SK-N-SH (cell line): ENCODE measurements around the gene TLDC2. TPM values are rescaled to one million over a fixed set of nuclear protein-coding genes. Genes with fewer than 3 reads are reported as not detected.

Experiments used
- CTCF ChIA-PET: fragments of 300-600, 350-600 bp; formaldehyde crosslinking; extraction: SDS; loops from one replicate; lab custom pipeline; 2021; lab: Yijun Ruan, JAX
- POLR2A ChIA-PET: fragments of 350-600 bp; sonication (Branson Sonifier 250); formaldehyde crosslinking; extraction: SDS; loops from one replicate; lab custom pipeline; 2020; ENCODE audit warnings: antibody characterized with exemption, inconsistent platforms; lab: Yijun Ruan, JAX
- DNase-seq: peaks from one replicate; pipeline ENCODE4 v3.0.0; 2012
- H2AFZ ChIP-seq: fragments of 200-600 bp; sonication (generic); 2 replicates; pipeline ENCODE4 v1.8.1; 2016; ENCODE audit warnings: antibody characterized with exemption, mild to moderate bottlenecking, low read depth
- H3F3A ChIP-seq: fragments of 200-600 bp; sonication (generic); replicated peaks from 2 replicates; pipeline ENCODE3; 2016; ENCODE audit warnings: antibody characterized with exemption, mild to moderate bottlenecking; ENCODE audit not compliant: insufficient read depth
- H3K27ac ChIP-seq, 2 experiments: fragments of 200-500 bp in 1 of 2; fragments of 200-600 bp in 1 of 2; sonication (Bioruptor generic) in 1 of 2; sonication (generic), shearing (Covaris generic) in 1 of 2; 2 replicates each; pipeline versions ENCODE4 v1.5.1 to v1.6.1; 2014 to 2016; ENCODE audit warnings: low read depth in 2 of 2, inconsistent platforms in 1 of 2, low read length in 1 of 2, mild to moderate bottlenecking in 1 of 2, mixed read lengths in 1 of 2
- H3K27me3 ChIP-seq: fragments of 200-600 bp; sonication (generic), shearing (Covaris generic); 2 replicates; pipeline ENCODE4 v1.6.1; 2016; ENCODE audit warnings: mixed run types; ENCODE audit not compliant: insufficient read depth
- H3K36me3 ChIP-seq, 2 experiments: fragments of 200-500 bp in 1 of 2; fragments of 200-600 bp in 1 of 2; sonication (Bioruptor generic) in 1 of 2; sonication (generic) in 1 of 2; replicated peaks in 1 of 2; 2 replicates each; pipeline versions ENCODE3 to v1.5.1; 2014 to 2016; ENCODE audit warnings: low read length in 1 of 2, mild to moderate bottlenecking in 1 of 2; ENCODE audit not compliant: insufficient read depth in 2 of 2, control insufficient read depth in 1 of 2
- H3K4me1 ChIP-seq, 2 experiments: fragments of 200-500 bp in 1 of 2; fragments of 200-600 bp in 1 of 2; sonication (Bioruptor generic) in 1 of 2; sonication (generic), shearing (Covaris generic) in 1 of 2; 2 replicates each; pipeline versions ENCODE4 v1.5.1 to v1.6.1; 2014 to 2016; ENCODE audit warnings: low read depth in 1 of 2, low read length in 1 of 2, mixed run types in 1 of 2; ENCODE audit not compliant: insufficient read depth in 2 of 2, control insufficient read depth in 1 of 2
- H3K4me2 ChIP-seq: fragments of 200-600 bp; sonication (generic), shearing (Covaris generic); 2 replicates; pipeline ENCODE4 v1.6.1; 2017; ENCODE audit warnings: mixed run types
- H3K4me3 ChIP-seq, 2 experiments: fragments of 200-500 bp in 1 of 2; fragments of 200-600 bp in 1 of 2; sonication (Bioruptor generic) in 1 of 2; sonication (generic), shearing (Covaris generic) in 1 of 2; 2 replicates each; pipeline versions ENCODE4 v1.5.1 to v1.8.1; 2014 to 2016; ENCODE audit warnings: low read depth in 2 of 2, inconsistent platforms in 1 of 2, low read length in 1 of 2, mild to moderate bottlenecking in 1 of 2, mixed read lengths in 1 of 2, moderate library complexity in 1 of 2
- H3K79me2 ChIP-seq: fragments of 200-600 bp; sonication (generic); 2 replicates; pipeline ENCODE4 v1.8.1; 2017; ENCODE audit warnings: mild to moderate bottlenecking; ENCODE audit not compliant: insufficient read depth
- H3K9ac ChIP-seq: fragments of 200-600 bp; sonication (generic); 2 replicates; pipeline ENCODE4 v1.6.1; 2017; ENCODE audit warnings: mixed run types
- H3K9me2 ChIP-seq: fragments of 200-600 bp; sonication (generic); 2 replicates; pipeline ENCODE4 v1.6.1; 2017; ENCODE audit warnings: mixed run types
- H3K9me3 ChIP-seq: fragments of 200-600 bp; sonication (generic); 2 replicates; pipeline ENCODE4 v1.6.1; 2017; ENCODE audit warnings: mixed run types, mild to moderate bottlenecking, moderate library complexity
- H4K20me1 ChIP-seq: fragments of 200-600 bp; sonication (generic); 2 replicates; pipeline ENCODE4 v1.6.1; 2017; ENCODE audit warnings: mild to moderate bottlenecking, mixed run types; ENCODE audit not compliant: insufficient read depth
- EZH2phosphoT487 ChIP-seq: fragments of 200-600 bp; sonication (generic); IDR thresholded peaks from 2 replicates; pipeline ENCODE4 v1.6.1; 2017; ENCODE audit warnings: low read depth, mixed run types, mild to moderate bottlenecking, antibody characterized with exemption, moderate library complexity, borderline replicate concordance
- FOSL2 ChIP-seq: IDR thresholded peaks from 2 replicates; pipeline ENCODE4 v1.4.0; 2012; ENCODE audit warnings: low read depth, mild to moderate bottlenecking, moderate library complexity, borderline replicate concordance
- GABPA ChIP-seq: IDR thresholded peaks from 2 replicates; pipeline ENCODE4 v1.4.0; 2012; ENCODE audit warnings: low read depth, mild to moderate bottlenecking
- MAX ChIP-seq: IDR thresholded peaks from 2 replicates; pipeline ENCODE4 v1.4.0; 2012; ENCODE audit warnings: low read depth
- MXI1 ChIP-seq: IDR thresholded peaks from 2 replicates; pipeline ENCODE4 v1.6.1; 2012; ENCODE audit warnings: mild to moderate bottlenecking, low read depth, low read length, improper control_type of control experiment
- NFIC ChIP-seq: IDR thresholded peaks from 2 replicates; pipeline ENCODE4 v1.4.0; 2012; ENCODE audit warnings: borderline replicate concordance
- NRF1 ChIP-seq: IDR thresholded peaks from 2 replicates; pipeline ENCODE4 v1.6.1; 2012; ENCODE audit warnings: low read depth, mild to moderate bottlenecking, low read length
- RFX5 ChIP-seq: IDR thresholded peaks from 2 replicates; pipeline ENCODE4 v1.6.1; 2012; ENCODE audit warnings: mild to moderate bottlenecking, improper control_type of control experiment, low read length
- SIN3A ChIP-seq: IDR thresholded peaks from 2 replicates; pipeline ENCODE4 v1.6.1; 2012; ENCODE audit warnings: low read depth, mild to moderate bottlenecking, low read length, moderate library complexity, borderline replicate concordance
- TCF12 ChIP-seq: IDR thresholded peaks from 2 replicates; pipeline ENCODE4 v1.4.0; 2012
- TEAD4 ChIP-seq: IDR thresholded peaks from 2 replicates; pipeline ENCODE4 v1.4.0; 2012; ENCODE audit warnings: mild to moderate bottlenecking, borderline replicate concordance; ENCODE audit not compliant: insufficient read depth
- USF1 ChIP-seq: IDR thresholded peaks from 2 replicates; pipeline ENCODE4 v1.4.0; 2012; ENCODE audit warnings: low read depth, borderline replicate concordance
- YY1 ChIP-seq: IDR thresholded peaks from 2 replicates; pipeline ENCODE4 v1.4.0; 2012; ENCODE audit warnings: low read depth, mild to moderate bottlenecking
- WGBS: methylation state at CpG from one replicate; pipeline ENCODE4 v1.1.6; 2017; ENCODE audit warnings: low lambda C conversion rate; 5-methylcytosine and 5-hydroxymethylcytosine counted together
- polyA plus RNA-seq, 3 experiments: library from polyadenylated mRNA; depleted of rRNA; stranded (reverse); fragments of >200 nt; gene quantifications; 2 replicates each; pipeline ENCODE4 v1.2.3, GENCODE V29; 2012
- TF ChIP-seq, protein P1 (sequence below): IDR thresholded peaks from 2 replicates; pipeline ENCODE4 v1.6.1; 2012; ENCODE audit warnings: mild to moderate bottlenecking, low read depth, low read length, moderate library complexity
- TF ChIP-seq, protein P2 (sequence below): IDR thresholded peaks from 2 replicates; pipeline ENCODE4 v1.4.0; 2012; ENCODE audit warnings: low read depth, borderline replicate concordance
- TF ChIP-seq, protein P3 (sequence below): fragments of 150-350 bp; IDR thresholded peaks from 2 replicates; pipeline ENCODE4 v1.6.1; 2016; ENCODE audit warnings: mild to moderate bottlenecking, low read depth, low read length
- TF ChIP-seq, protein P4 (sequence below): fragments of 200-600 bp; sonication (generic); IDR thresholded peaks from 2 replicates; pipeline ENCODE4 v1.6.1; 2017; ENCODE audit warnings: antibody characterized with exemption, mild to moderate bottlenecking, moderate library complexity

The TLDC2 gene
- polyA plus RNA-seq, 1 of the 3 experiments (the other 2 are of a cell fraction): 0.02 TPM

- ChIA-PET CTCF (interaction anchor here (0.7 to 2.8 kb wide), 3 partner anchors 9 to 717 kb away, joined by 3 to 11 read pairs (median 3); partner anchors contain the start of gene DSN1), POLR2A (no interaction called here)
- Histone ChIP-seq H3K4me3 (no peak overlapping the region), H3F3A (peaks cover 14% of the 10 kb centered on the region), H2AFZ (no peak overlapping the region), H4K20me1 (no peaks in the 10 kb centered on the region), H3K9ac (no peak overlapping the region), H3K27me3 (no peaks in the 10 kb centered on the region), H3K79me2 (no peaks in the 10 kb centered on the region), H3K4me2 (no peak overlapping the region), H3K4me1 (no peaks in the 10 kb centered on the region), H3K36me3 (no peaks in the 10 kb centered on the region), H3K9me3 (no peaks in the 10 kb centered on the region), H3K27ac (no peak overlapping the region), H3K9me2 (no peaks in the 10 kb centered on the region)
- no peak for TF ChIP-seq EZH2phosphoT487
- TF ChIP-seq, protein P1, sequence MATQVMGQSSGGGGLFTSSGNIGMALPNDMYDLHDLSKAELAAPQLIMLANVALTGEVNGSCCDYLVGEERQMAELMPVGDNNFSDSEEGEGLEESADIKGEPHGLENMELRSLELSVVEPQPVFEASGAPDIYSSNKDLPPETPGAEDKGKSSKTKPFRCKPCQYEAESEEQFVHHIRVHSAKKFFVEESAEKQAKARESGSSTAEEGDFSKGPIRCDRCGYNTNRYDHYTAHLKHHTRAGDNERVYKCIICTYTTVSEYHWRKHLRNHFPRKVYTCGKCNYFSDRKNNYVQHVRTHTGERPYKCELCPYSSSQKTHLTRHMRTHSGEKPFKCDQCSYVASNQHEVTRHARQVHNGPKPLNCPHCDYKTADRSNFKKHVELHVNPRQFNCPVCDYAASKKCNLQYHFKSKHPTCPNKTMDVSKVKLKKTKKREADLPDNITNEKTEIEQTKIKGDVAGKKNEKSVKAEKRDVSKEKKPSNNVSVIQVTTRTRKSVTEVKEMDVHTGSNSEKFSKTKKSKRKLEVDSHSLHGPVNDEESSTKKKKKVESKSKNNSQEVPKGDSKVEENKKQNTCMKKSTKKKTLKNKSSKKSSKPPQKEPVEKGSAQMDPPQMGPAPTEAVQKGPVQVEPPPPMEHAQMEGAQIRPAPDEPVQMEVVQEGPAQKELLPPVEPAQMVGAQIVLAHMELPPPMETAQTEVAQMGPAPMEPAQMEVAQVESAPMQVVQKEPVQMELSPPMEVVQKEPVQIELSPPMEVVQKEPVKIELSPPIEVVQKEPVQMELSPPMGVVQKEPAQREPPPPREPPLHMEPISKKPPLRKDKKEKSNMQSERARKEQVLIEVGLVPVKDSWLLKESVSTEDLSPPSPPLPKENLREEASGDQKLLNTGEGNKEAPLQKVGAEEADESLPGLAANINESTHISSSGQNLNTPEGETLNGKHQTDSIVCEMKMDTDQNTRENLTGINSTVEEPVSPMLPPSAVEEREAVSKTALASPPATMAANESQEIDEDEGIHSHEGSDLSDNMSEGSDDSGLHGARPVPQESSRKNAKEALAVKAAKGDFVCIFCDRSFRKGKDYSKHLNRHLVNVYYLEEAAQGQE: no peak
- TF ChIP-seq, protein P2, sequence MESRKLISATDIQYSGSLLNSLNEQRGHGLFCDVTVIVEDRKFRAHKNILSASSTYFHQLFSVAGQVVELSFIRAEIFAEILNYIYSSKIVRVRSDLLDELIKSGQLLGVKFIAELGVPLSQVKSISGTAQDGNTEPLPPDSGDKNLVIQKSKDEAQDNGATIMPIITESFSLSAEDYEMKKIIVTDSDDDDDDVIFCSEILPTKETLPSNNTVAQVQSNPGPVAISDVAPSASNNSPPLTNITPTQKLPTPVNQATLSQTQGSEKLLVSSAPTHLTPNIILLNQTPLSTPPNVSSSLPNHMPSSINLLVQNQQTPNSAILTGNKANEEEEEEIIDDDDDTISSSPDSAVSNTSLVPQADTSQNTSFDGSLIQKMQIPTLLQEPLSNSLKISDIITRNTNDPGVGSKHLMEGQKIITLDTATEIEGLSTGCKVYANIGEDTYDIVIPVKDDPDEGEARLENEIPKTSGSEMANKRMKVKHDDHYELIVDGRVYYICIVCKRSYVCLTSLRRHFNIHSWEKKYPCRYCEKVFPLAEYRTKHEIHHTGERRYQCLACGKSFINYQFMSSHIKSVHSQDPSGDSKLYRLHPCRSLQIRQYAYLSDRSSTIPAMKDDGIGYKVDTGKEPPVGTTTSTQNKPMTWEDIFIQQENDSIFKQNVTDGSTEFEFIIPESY: no peak
- TF ChIP-seq TEAD4: no peak
- no peak for TF ChIP-seq NRF1
- no peak for TF ChIP-seq YY1
- no peak for TF ChIP-seq MAX
- WGBS: 98% methylated on average over 6 of the region's 6 CpGs
- DNase-seq: no peak
These were observed 41.3 kb downstream of the TLDC2 start for GRCh38 chr20:36917240-36917639.

- Histone ChIP-seq H3K4me3 (no peak overlapping the region), H3K27ac (no peak overlapping the region), H3K4me2 (no peak overlapping the region), H3K27me3 (no peaks in the 10 kb centered on the region), H2AFZ (no peak overlapping the region), H4K20me1 (no peaks in the 10 kb centered on the region), H3K9me3 (no peaks in the 10 kb centered on the region), H3K36me3 (no peaks in the 10 kb centered on the region), H3K79me2 (no peaks in the 10 kb centered on the region), H3K9me2 (no peaks in the 10 kb centered on the region), H3K9ac (no peak overlapping the region), H3F3A (peaks cover 12% of the 10 kb centered on the region), H3K4me1 (no peaks in the 10 kb centered on the region)
- ChIA-PET POLR2A (no interaction called here), CTCF (interaction anchor here (0.7 to 2.8 kb wide), 5 partner anchors 9 to 718 kb away, joined by 3 to 11 read pairs (median 4); partner anchors contain the start of gene DSN1)
- no peak for DNase-seq
- TF ChIP-seq USF1 (no peak), TCF12 (no peak), SIN3A (no peak), NFIC (no peak), FOSL2 (no peak), MXI1 (no peak), RFX5 (no peak), GABPA (no peak)
- TF ChIP-seq, protein P3, sequence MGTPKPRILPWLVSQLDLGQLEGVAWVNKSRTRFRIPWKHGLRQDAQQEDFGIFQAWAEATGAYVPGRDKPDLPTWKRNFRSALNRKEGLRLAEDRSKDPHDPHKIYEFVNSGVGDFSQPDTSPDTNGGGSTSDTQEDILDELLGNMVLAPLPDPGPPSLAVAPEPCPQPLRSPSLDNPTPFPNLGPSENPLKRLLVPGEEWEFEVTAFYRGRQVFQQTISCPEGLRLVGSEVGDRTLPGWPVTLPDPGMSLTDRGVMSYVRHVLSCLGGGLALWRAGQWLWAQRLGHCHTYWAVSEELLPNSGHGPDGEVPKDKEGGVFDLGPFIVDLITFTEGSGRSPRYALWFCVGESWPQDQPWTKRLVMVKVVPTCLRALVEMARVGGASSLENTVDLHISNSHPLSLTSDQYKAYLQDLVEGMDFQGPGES: no peak
- TF ChIP-seq, protein P4, sequence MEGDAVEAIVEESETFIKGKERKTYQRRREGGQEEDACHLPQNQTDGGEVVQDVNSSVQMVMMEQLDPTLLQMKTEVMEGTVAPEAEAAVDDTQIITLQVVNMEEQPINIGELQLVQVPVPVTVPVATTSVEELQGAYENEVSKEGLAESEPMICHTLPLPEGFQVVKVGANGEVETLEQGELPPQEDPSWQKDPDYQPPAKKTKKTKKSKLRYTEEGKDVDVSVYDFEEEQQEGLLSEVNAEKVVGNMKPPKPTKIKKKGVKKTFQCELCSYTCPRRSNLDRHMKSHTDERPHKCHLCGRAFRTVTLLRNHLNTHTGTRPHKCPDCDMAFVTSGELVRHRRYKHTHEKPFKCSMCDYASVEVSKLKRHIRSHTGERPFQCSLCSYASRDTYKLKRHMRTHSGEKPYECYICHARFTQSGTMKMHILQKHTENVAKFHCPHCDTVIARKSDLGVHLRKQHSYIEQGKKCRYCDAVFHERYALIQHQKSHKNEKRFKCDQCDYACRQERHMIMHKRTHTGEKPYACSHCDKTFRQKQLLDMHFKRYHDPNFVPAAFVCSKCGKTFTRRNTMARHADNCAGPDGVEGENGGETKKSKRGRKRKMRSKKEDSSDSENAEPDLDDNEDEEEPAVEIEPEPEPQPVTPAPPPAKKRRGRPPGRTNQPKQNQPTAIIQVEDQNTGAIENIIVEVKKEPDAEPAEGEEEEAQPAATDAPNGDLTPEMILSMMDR: no peak
These were observed 42.0 kb downstream of the TLDC2 start for GRCh38 chr20:36917943-36918342.
